Hepatocyte (in vitro differentiated cells): Measurements from ENCODE around the gene TERB2.

ENCODE experiments used
- CTCF ChIP-seq: fragments of 200-600 bp; sonication (generic); IDR thresholded peaks from 2 replicates; pipeline ENCODE4 v1.5.1; 2016; ENCODE audit warnings: antibody characterized with exemption, mild to moderate bottlenecking; ENCODE audit not compliant: poor library complexity
- EZH2phosphoT487 ChIP-seq: fragments of 200-600 bp; sonication (generic); IDR thresholded peaks from one replicate; pipeline ENCODE4 v1.6.1; 2018; ENCODE audit warnings: antibody characterized with exemption, mild to moderate bottlenecking, low read depth, moderate library complexity; ENCODE audit not compliant: unreplicated experiment, severe bottlenecking

- no peak for TF ChIP-seq CTCF
- no peak for TF ChIP-seq EZH2phosphoT487
Measured at GRCh38 chr15:45027220-45027619, 70.7 kb downstream of the TERB2 start.
